H1 (cell line): ENCODE measurements around the gene LRRFIP1.

ENCODE experiments used
- POLR2AphosphoS5 ChIP-seq: IDR thresholded peaks from 2 replicates; pipeline ENCODE4 v1.6.1; 2011; ENCODE audit warnings: low read depth, low read length
- SUZ12 ChIP-seq: fragments of 200-600 bp; sonication (generic); IDR thresholded peaks from 2 replicates; pipeline ENCODE4 v1.6.1; 2012; ENCODE audit warnings: mild to moderate bottlenecking, inconsistent platforms, low read length, moderate library complexity, mixed read lengths

DNA sequence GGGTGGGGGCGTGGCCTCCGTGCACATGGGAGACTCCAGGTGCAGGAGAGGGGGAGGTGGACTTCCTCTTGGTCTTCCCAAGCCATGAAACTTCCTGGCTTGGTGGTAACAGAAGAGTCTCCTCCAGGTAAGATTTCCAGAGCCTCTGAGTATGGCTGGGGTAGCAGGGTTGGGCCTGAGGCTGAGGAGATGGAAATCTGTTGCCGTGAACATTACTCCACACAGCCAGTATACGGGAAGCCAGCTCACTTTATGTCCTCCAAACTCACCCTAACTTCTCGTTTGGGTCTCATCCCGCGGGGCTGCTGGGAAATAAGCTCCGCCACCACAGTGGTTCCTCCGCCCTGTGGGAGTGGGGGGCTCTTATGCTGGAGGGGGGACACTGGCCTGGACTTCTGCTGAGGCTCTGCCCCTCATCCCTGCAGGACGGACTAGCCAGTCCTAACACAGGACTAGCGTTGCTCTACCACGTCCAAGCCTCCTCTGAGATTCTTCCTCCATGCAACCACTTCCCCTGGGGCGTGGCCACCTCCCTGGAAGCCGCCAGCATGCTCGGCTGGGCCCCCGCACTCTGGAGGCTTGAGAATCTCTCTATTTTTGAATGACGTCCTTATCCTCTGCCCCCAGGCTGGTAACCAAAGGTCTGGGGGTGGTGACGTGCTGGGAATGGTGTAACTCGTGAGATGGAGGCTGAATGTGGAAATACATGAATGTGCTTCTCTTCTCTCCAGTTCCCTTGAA, 36.1 kb upstream of the LRRFIP1 start:
- TF ChIP-seq POLR2AphosphoS5 (no peak), SUZ12 (no peak)
